GM12878 (cell line): ENCODE results near the gene ZNF107. TPM values are rescaled to one million over a fixed set of nuclear protein-coding genes. Genes with fewer than 3 reads are reported as not detected.

Experiments
- BACH1 ChIP-seq: fragments of 450-650 bp; IDR thresholded peaks from 2 replicates; pipeline ENCODE4 v1.6.1; 2017; ENCODE audit warnings: mild to moderate bottlenecking, borderline replicate concordance
- BCLAF1 ChIP-seq: fragments of 450-650 bp; IDR thresholded peaks from 2 replicates; pipeline ENCODE4 v1.6.1; 2017; ENCODE audit warnings: antibody characterized with exemption, mild to moderate bottlenecking, moderate library complexity
- BRCA1 ChIP-seq: IDR thresholded peaks from 2 replicates; pipeline ENCODE4 v1.6.1; 2011; ENCODE audit warnings: low read depth, low read length, improper control_type of control experiment
- CBX3 ChIP-seq: fragments of 200-600 bp; sonication (generic); IDR thresholded peaks from 2 replicates; pipeline ENCODE4 v1.6.1; 2016; ENCODE audit warnings: low read depth, borderline replicate concordance
- KAT2A ChIP-seq: conservative IDR thresholded peaks from 2 replicates; pipeline ENCODE4 v1.6.1; 2011; ENCODE audit warnings: low read depth, low read length; ENCODE audit not compliant: control insufficient read depth
- MEF2B ChIP-seq: fragments of 450-650 bp; IDR thresholded peaks from 2 replicates; pipeline ENCODE4 v1.6.1; 2018; ENCODE audit warnings: mild to moderate bottlenecking, moderate library complexity; ENCODE audit not compliant: partially characterized antibody, poor library complexity, severe bottlenecking
- MTA3 ChIP-seq: IDR thresholded peaks from 2 replicates; pipeline ENCODE4 v1.6.1; 2012; ENCODE audit warnings: low read length, inconsistent platforms, borderline replicate concordance
- MXI1 ChIP-seq: fragments of 150-350 bp; IDR thresholded peaks from 2 replicates; pipeline ENCODE4 v1.6.1; 2011; ENCODE audit warnings: low read depth, mild to moderate bottlenecking, inconsistent platforms, low read length, improper control_type of control experiment
- NR2C2 ChIP-seq: IDR thresholded peaks from 2 replicates; pipeline ENCODE4 v1.6.1; 2011; ENCODE audit warnings: borderline replicate concordance, low read depth; ENCODE audit not compliant: control insufficient read depth, insufficient read length
- POU2F2 ChIP-seq: IDR thresholded peaks from 3 replicates; pipeline ENCODE4 v1.6.1; 2011; ENCODE audit warnings: low read depth, mild to moderate bottlenecking, low read length, borderline replicate concordance
- RAD21 ChIP-seq: IDR thresholded peaks from 2 replicates; pipeline ENCODE4 v1.6.1; 2011; ENCODE audit warnings: mild to moderate bottlenecking, low read depth, low read length, moderate library complexity; ENCODE audit not compliant: insufficient read depth
- SREBF1 ChIP-seq: IDR thresholded peaks from 2 replicates; pipeline ENCODE4 v1.6.1; 2012; ENCODE audit warnings: mild to moderate bottlenecking, low read length
- polyA plus RNA-seq, 11 experiments: library from polyadenylated mRNA; depleted of rRNA in 4 of 11; unstranded in 6 of 11; stranded (reverse) in 5 of 11; fragments of >200 nt; fragmentation: Nextera tagmentation in 4 of 11; fragmentation: Illumina TruSeq in 1 of 11; extraction: Ambion mirVana in 4 of 11; extraction: Trizol in 1 of 11; gene quantifications; 1 replicate in 1 of 11; 2 replicates in 10 of 11; pipeline versions ENCODE4 v1.2.1 to v1.2.3, GENCODE V29; 2011 to 2016; ENCODE audit warnings: inconsistent platforms in 2 of 11, missing spikeins in 2 of 11, low read depth in 1 of 11
- total RNA-seq, 4 experiments: library from RNA; depleted of rRNA in 3 of 4; stranded (reverse); fragments of >200 nt in 3 of 4; fragmentation: Illumina TruSeq in 1 of 4; extraction: Trizol in 1 of 4; gene quantifications; 2 replicates each; pipeline versions ENCODE4 v1.2.1 to v1.2.3, GENCODE V29; 2013 to 2021
- TF ChIP-seq, protein P1 (sequence below): IDR thresholded peaks from 2 replicates; pipeline ENCODE4 v1.6.1; 2011; ENCODE audit warnings: mild to moderate bottlenecking, low read depth, low read length, moderate library complexity; ENCODE audit not compliant: insufficient replicate concordance
- TF ChIP-seq, protein P2 (sequence below): IDR thresholded peaks from 2 replicates; pipeline ENCODE4 v1.6.1; 2011; ENCODE audit warnings: borderline replicate concordance, low read depth, mild to moderate bottlenecking, moderate library complexity, low read length; ENCODE audit not compliant: insufficient read depth, poor library complexity, severe bottlenecking
- TF ChIP-seq, protein P3 (sequence below): fragments of 450-650 bp; conservative IDR thresholded peaks from 2 replicates; pipeline ENCODE4 v1.6.1; 2017; ENCODE audit warnings: mild to moderate bottlenecking, moderate library complexity
- TF ChIP-seq, protein P4 (sequence below): IDR thresholded peaks from 2 replicates; pipeline ENCODE4 v1.6.1; 2012; ENCODE audit warnings: low read depth, low read length, improper control_type of control experiment
- TF ChIP-seq, protein P5 (sequence below): fragments of 450-650 bp; IDR thresholded peaks from 2 replicates; pipeline ENCODE4 v1.6.1; 2016; ENCODE audit warnings: mild to moderate bottlenecking

ZNF107 gene
- total and polyA plus RNA-seq, 10 of the 15 experiments (the other 5 are each of a cell fraction or from before 2014, with no cell fraction given): 3.2 to 23.3 (median 13.7) TPM

DNA sequence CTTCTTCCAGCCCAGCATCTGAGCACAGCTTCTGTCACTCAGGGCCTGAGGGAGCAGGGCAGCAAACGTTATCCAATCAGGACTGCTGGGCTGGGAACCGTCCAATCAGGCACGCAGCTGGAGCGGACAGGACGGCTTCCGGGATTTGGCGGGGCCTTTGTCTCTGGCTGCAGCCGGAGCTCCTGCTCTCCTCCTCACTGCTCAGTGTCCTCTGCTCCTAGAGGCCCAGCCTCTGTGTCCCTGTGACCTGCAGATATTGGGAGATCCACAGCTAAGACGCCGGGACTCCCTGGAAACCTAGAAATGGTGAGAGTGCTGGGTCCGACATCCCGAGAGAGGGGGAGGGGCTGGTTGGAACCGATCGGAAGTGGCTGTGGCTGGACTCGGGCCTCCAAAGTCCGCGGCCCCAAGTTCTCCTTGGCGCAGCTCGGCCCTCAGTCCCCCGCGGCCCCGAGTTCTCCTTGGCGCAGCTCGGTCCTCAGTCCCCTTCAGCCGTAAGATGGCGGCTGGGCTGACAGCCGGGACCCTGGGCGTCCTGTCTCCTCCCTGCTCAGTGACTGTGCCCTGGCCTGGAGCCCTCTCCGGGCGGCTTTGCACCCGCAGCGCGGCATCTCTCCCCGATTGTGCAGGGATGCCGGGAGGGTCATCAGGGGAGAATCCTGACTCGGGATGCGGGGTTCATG, at the start of gene ZNF107 (continued):
- TF ChIP-seq, protein P1, sequence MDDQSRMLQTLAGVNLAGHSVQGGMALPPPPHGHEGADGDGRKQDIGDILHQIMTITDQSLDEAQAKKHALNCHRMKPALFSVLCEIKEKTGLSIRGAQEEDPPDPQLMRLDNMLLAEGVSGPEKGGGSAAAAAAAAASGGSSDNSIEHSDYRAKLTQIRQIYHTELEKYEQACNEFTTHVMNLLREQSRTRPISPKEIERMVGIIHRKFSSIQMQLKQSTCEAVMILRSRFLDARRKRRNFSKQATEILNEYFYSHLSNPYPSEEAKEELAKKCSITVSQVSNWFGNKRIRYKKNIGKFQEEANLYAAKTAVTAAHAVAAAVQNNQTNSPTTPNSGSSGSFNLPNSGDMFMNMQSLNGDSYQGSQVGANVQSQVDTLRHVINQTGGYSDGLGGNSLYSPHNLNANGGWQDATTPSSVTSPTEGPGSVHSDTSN: peak; percentile 92
- TF ChIP-seq, protein P2, sequence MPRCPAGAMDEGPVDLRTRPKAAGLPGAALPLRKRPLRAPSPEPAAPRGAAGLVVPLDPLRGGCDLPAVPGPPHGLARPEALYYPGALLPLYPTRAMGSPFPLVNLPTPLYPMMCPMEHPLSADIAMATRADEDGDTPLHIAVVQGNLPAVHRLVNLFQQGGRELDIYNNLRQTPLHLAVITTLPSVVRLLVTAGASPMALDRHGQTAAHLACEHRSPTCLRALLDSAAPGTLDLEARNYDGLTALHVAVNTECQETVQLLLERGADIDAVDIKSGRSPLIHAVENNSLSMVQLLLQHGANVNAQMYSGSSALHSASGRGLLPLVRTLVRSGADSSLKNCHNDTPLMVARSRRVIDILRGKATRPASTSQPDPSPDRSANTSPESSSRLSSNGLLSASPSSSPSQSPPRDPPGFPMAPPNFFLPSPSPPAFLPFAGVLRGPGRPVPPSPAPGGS: no peak
- TF ChIP-seq POU2F2: peak; percentile 75; the same call in 1 of the 3 replicates
- TF ChIP-seq CBX3: no peak
- TF ChIP-seq BACH1: 0 out of 2 replicates have a peak, but pooled peaks have one; percentile 31
- no peak for TF ChIP-seq RAD21
- peak; percentile 24; the same call in 1 of the 2 replicates for TF ChIP-seq MXI1
- TF ChIP-seq SREBF1: no peak
- TF ChIP-seq, protein P3, sequence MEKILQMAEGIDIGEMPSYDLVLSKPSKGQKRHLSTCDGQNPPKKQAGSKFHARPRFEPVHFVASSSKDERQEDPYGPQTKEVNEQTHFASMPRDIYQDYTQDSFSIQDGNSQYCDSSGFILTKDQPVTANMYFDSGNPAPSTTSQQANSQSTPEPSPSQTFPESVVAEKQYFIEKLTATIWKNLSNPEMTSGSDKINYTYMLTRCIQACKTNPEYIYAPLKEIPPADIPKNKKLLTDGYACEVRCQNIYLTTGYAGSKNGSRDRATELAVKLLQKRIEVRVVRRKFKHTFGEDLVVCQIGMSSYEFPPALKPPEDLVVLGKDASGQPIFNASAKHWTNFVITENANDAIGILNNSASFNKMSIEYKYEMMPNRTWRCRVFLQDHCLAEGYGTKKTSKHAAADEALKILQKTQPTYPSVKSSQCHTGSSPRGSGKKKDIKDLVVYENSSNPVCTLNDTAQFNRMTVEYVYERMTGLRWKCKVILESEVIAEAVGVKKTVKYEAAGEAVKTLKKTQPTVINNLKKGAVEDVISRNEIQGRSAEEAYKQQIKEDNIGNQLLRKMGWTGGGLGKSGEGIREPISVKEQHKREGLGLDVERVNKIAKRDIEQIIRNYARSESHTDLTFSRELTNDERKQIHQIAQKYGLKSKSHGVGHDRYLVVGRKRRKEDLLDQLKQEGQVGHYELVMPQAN: peak; percentile 97
- TF ChIP-seq BCLAF1: no peak
- TF ChIP-seq, protein P4, sequence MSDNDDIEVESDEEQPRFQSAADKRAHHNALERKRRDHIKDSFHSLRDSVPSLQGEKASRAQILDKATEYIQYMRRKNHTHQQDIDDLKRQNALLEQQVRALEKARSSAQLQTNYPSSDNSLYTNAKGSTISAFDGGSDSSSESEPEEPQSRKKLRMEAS: no peak
- peak; percentile 12 for TF ChIP-seq MEF2B
- no peak for TF ChIP-seq BRCA1
- TF ChIP-seq, protein P5, sequence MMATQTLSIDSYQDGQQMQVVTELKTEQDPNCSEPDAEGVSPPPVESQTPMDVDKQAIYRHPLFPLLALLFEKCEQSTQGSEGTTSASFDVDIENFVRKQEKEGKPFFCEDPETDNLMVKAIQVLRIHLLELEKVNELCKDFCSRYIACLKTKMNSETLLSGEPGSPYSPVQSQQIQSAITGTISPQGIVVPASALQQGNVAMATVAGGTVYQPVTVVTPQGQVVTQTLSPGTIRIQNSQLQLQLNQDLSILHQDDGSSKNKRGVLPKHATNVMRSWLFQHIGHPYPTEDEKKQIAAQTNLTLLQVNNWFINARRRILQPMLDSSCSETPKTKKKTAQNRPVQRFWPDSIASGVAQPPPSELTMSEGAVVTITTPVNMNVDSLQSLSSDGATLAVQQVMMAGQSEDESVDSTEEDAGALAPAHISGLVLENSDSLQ: peak; percentile 97
- TF ChIP-seq MTA3: no peak
- TF ChIP-seq NR2C2: no peak
- no peak for TF ChIP-seq KAT2A
